Fibroblast of skin of back (primary cell): ENCODE measurements around the gene ANK3.
"Not testable (repeated sequence)": the region's sequence is repeated elsewhere in the genome, so short reads cannot be mapped to it uniquely, and the experiment has no call there.

ENCODE experiments used
- DNase-seq: peaks from one replicate; pipeline ENCODE4 v3.0.0-alpha.2; 2013

The ANK3 gene

GRCh38 chr10:60082744-60083344 is 306.8 kb downstream of the ANK3 start:
- DNase-seq, result no peak

GRCh38 chr10:60082341-60082740 is 307.3 kb downstream of the ANK3 start:
- DNase-seq, result no peak

GRCh38 chr10:60073781-60074656 is 315.7 kb downstream of the ANK3 start:
- no peak for DNase-seq

- peak; percentile 18 for DNase-seq
Observed at GRCh38 chr10:60073397-60073780, 316.3 kb downstream of the ANK3 start.

- no peak for DNase-seq
Observed at GRCh38 chr10:60069311-60069710, 320.4 kb downstream of the ANK3 start.

- no peak for DNase-seq
Observed at GRCh38 chr10:60050366-60050765, 339.3 kb downstream of the ANK3 start.

GRCh38 chr10:60048091-60048501 is 341.6 kb downstream of the ANK3 start:
- DNase-seq, result peak; percentile 33

- no peak for DNase-seq
Observed at GRCh38 chr10:60045571-60045970, 344.1 kb downstream of the ANK3 start.

GRCh38 chr10:60044971-60045370 is 344.7 kb downstream of the ANK3 start:
- peak; percentile 19 for DNase-seq

GRCh38 chr10:60044242-60044641 is 345.4 kb downstream of the ANK3 start:
- DNase-seq, result peak; percentile 88

- no peak for DNase-seq
Observed at GRCh38 chr10:60043561-60044241, 346.0 kb downstream of the ANK3 start.

GRCh38 chr10:60042914-60043313 is 346.8 kb downstream of the ANK3 start:
- DNase-seq, result no peak

- DNase-seq, result no peak
Observed at GRCh38 chr10:60042262-60042661, 347.4 kb downstream of the ANK3 start.

GRCh38 chr10:60041489-60042133 is 348.1 kb downstream of the ANK3 start:
- no peak for DNase-seq

GRCh38 chr10:60040014-60040662 is 349.5 kb downstream of the ANK3 start:
- no peak for DNase-seq

- DNase-seq, result no peak
Observed at GRCh38 chr10:60035984-60036383, 353.7 kb downstream of the ANK3 start.

- not testable (repeated sequence) for DNase-seq
Observed at GRCh38 chr10:60035375-60035774, 354.3 kb downstream of the ANK3 start.

- DNase-seq, result peak; percentile 49
Observed at GRCh38 chr10:60032723-60033122, 357.0 kb downstream of the ANK3 start.

- no peak for DNase-seq
Observed at GRCh38 chr10:60031664-60032063, 358.0 kb downstream of the ANK3 start.

- no peak for DNase-seq
Observed at GRCh38 chr10:60031183-60031582, 358.5 kb downstream of the ANK3 start.

- DNase-seq, result no peak
Observed at GRCh38 chr10:60029475-60029874, 360.2 kb downstream of the ANK3 start.

GRCh38 chr10:60028081-60028480 is 361.6 kb downstream of the ANK3 start:
- DNase-seq, result no peak
